HepG2 (cell line): ENCODE measurements around the gene SERPINE2. TPM values are rescaled to one million over a fixed set of nuclear protein-coding genes. Genes with fewer than 3 reads are reported as not detected.
A peak's percentile ranks its signal among the peaks of the same experiment; 100 is the strongest.

Source experiments
- ASH2L ChIP-seq: fragments of 300-600, 200-600 bp; sonication (generic); IDR thresholded peaks from 2 replicates; pipeline ENCODE4 v1.7.0; 2017; ENCODE audit warnings: low read depth, mild to moderate bottlenecking, moderate library complexity, mixed read lengths, low read length; ENCODE audit not compliant: insufficient read length
- CBX1 ChIP-seq: IDR thresholded peaks from one replicate; pipeline ENCODE4 v1.6.1; 2016; ENCODE audit warnings: antibody characterized with exemption, low read depth
- FOSL2 ChIP-seq: sonication (generic); formaldehyde crosslinking; IDR thresholded peaks from 2 replicates; pipeline ENCODE4 v1.4.0; 2020; ENCODE audit warnings: missing genetic modification reagents
- KAT2B ChIP-seq: fragments of 150-350 bp; IDR thresholded peaks from 2 replicates; pipeline ENCODE4 v1.6.1; 2014; ENCODE audit warnings: low read depth, low read length, borderline replicate concordance
- MATR3 ChIP-seq: sonication (generic); formaldehyde crosslinking; IDR thresholded peaks from 2 replicates; pipeline ENCODE4 v1.4.0; 2020; ENCODE audit warnings: missing genetic modification reagents
- NFYC ChIP-seq: IDR thresholded peaks from 2 replicates; pipeline ENCODE4 v1.6.1; 2016; ENCODE audit warnings: missing genetic modification reagents, missing compliant biosample characterization
- NR2C2 ChIP-seq: sonication (generic); formaldehyde crosslinking; IDR thresholded peaks from 2 replicates; pipeline ENCODE4 v1.4.0; 2020; ENCODE audit warnings: missing genetic modification reagents, mild to moderate bottlenecking, moderate library complexity, borderline replicate concordance
- PRPF4 ChIP-seq: fragments of 200-400 bp; formaldehyde crosslinking; IDR thresholded peaks from 2 replicates; pipeline ENCODE4 v1.6.1; 2016; ENCODE audit warnings: low read length, low read depth; ENCODE audit not compliant: poor library complexity, severe bottlenecking
- RFX1 ChIP-seq: fragments of 450-650 bp; IDR thresholded peaks from 2 replicates; pipeline ENCODE4 v1.6.1; 2017
- RXRB ChIP-seq: IDR thresholded peaks from 2 replicates; pipeline ENCODE4 v1.6.1; 2016; ENCODE audit warnings: borderline replicate concordance, missing genetic modification reagents, missing compliant biosample characterization
- SIX4 ChIP-seq: sonication (generic); formaldehyde crosslinking; IDR thresholded peaks from 2 replicates; pipeline ENCODE4 v1.4.0; 2020; ENCODE audit warnings: missing genetic modification reagents
- SMAD1 ChIP-seq: sonication (generic); formaldehyde crosslinking; IDR thresholded peaks from 2 replicates; pipeline ENCODE4 v1.4.0; 2020; ENCODE audit warnings: missing genetic modification reagents, low read depth, mild to moderate bottlenecking, borderline replicate concordance
- SMAD9 ChIP-seq: sonication (generic); formaldehyde crosslinking; IDR thresholded peaks from 2 replicates; pipeline ENCODE4 v1.5.1; 2020; ENCODE audit warnings: mild to moderate bottlenecking, missing genetic modification reagents
- SOX13 ChIP-seq, 3 experiments: fragments of 450-650 bp in 1 of 3; sonication (generic) in 1 of 3; formaldehyde crosslinking in 1 of 3; IDR thresholded peaks in 2 of 3; conservative IDR thresholded peaks in 1 of 3; 2 replicates each; pipeline versions ENCODE4 v1.5.0 to v1.6.1; 2016 to 2020; ENCODE audit warnings: antibody characterized with exemption in 1 of 3, mild to moderate bottlenecking in 1 of 3, missing compliant biosample characterization in 1 of 3, missing genetic modification reagents in 1 of 3, moderate library complexity in 1 of 3
- TAF15 ChIP-seq: fragments of 200-400 bp; formaldehyde crosslinking; IDR thresholded peaks from one replicate; pipeline ENCODE4 v1.6.1; 2018; ENCODE audit warnings: mild to moderate bottlenecking, low read depth, low read length; ENCODE audit not compliant: poor library complexity, severe bottlenecking
- TSC22D2 ChIP-seq: sonication (generic); formaldehyde crosslinking; IDR thresholded peaks from 2 replicates; pipeline ENCODE4 v1.5.1; 2020; ENCODE audit warnings: missing genetic modification reagents, mild to moderate bottlenecking, borderline replicate concordance
- ZBTB7B ChIP-seq: sonication (generic); formaldehyde crosslinking; IDR thresholded peaks from 2 replicates; pipeline ENCODE4 v1.4.0; 2020; ENCODE audit warnings: missing genetic modification reagents
- ZNF207 ChIP-seq: fragments of 450-650 bp; IDR thresholded peaks from 2 replicates; pipeline ENCODE4 v1.6.1; 2016; ENCODE audit warnings: antibody characterized with exemption, borderline replicate concordance
- ZNF264 ChIP-seq: sonication (generic); formaldehyde crosslinking; IDR thresholded peaks from 2 replicates; pipeline ENCODE4 v1.4.0; 2020; ENCODE audit warnings: missing genetic modification reagents
- ZNF3 ChIP-seq: IDR thresholded peaks from 2 replicates; pipeline ENCODE4 v1.7.0; 2017; ENCODE audit warnings: inconsistent platforms
- ZNF431 ChIP-seq: sonication (generic); formaldehyde crosslinking; IDR thresholded peaks from 2 replicates; pipeline ENCODE4 v1.9.0; 2022; ENCODE audit warnings: missing genetic modification reagents, low read depth, mild to moderate bottlenecking, borderline replicate concordance
- ZNF441 ChIP-seq: sonication (generic); formaldehyde crosslinking; IDR thresholded peaks from 2 replicates; pipeline ENCODE4 v1.7.0; 2021; ENCODE audit warnings: missing genetic modification reagents, borderline replicate concordance
- ZNF749 ChIP-seq: sonication (generic); formaldehyde crosslinking; IDR thresholded peaks from 2 replicates; pipeline ENCODE4 v1.8.0; 2022; ENCODE audit warnings: mild to moderate bottlenecking, missing genetic modification reagents, moderate library complexity, borderline replicate concordance
- ZNF772 ChIP-seq: sonication (generic); formaldehyde crosslinking; IDR thresholded peaks from 2 replicates; pipeline ENCODE4 v1.5.0; 2020; ENCODE audit warnings: mild to moderate bottlenecking, missing genetic modification reagents
- ZNF775 ChIP-seq: sonication (generic); formaldehyde crosslinking; IDR thresholded peaks from 2 replicates; pipeline ENCODE4 v1.4.0; 2020; ENCODE audit warnings: missing genetic modification reagents, mild to moderate bottlenecking, moderate library complexity, borderline replicate concordance
- ZSCAN9 ChIP-seq: IDR thresholded peaks from 2 replicates; pipeline ENCODE4 v1.6.1; 2016; ENCODE audit warnings: borderline replicate concordance
- polyA plus RNA-seq, 8 experiments: library from polyadenylated mRNA; depleted of rRNA in 3 of 8; stranded (reverse) in 7 of 8; unstranded in 1 of 8; fragments of >200 nt; fragmentation: Illumina TruSeq in 4 of 8; extraction: Trizol in 4 of 8; gene quantifications; 2 replicates each; pipeline versions ENCODE4 v1.2.1 to v1.2.3, GENCODE V29; 2011 to 2016; ENCODE audit warnings: low read depth in 4 of 8, missing spikeins in 1 of 8, mixed read lengths in 1 of 8; ENCODE audit not compliant: insufficient read depth in 1 of 8
- total RNA-seq, 5 experiments: library from RNA; depleted of rRNA; stranded (reverse); fragments of >200 nt; fragmentation: Illumina TruSeq; extraction: Trizol; gene quantifications; 2 replicates each; pipeline ENCODE4 v1.2.3, GENCODE V29; 2016; ENCODE audit warnings: low read depth in 1 of 5
- TF ChIP-seq, protein P1 (sequence below): sonication (generic); formaldehyde crosslinking; IDR thresholded peaks from 2 replicates; pipeline ENCODE4 v1.9.0; 2021; ENCODE audit warnings: missing genetic modification reagents, mild to moderate bottlenecking, borderline replicate concordance

SERPINE2 gene
- total and polyA plus RNA-seq, 2 of the 13 experiments (the other 11 are each of a cell fraction or from before 2014, with no cell fraction given), result 7.9 to 18.1 TPM

DNA sequence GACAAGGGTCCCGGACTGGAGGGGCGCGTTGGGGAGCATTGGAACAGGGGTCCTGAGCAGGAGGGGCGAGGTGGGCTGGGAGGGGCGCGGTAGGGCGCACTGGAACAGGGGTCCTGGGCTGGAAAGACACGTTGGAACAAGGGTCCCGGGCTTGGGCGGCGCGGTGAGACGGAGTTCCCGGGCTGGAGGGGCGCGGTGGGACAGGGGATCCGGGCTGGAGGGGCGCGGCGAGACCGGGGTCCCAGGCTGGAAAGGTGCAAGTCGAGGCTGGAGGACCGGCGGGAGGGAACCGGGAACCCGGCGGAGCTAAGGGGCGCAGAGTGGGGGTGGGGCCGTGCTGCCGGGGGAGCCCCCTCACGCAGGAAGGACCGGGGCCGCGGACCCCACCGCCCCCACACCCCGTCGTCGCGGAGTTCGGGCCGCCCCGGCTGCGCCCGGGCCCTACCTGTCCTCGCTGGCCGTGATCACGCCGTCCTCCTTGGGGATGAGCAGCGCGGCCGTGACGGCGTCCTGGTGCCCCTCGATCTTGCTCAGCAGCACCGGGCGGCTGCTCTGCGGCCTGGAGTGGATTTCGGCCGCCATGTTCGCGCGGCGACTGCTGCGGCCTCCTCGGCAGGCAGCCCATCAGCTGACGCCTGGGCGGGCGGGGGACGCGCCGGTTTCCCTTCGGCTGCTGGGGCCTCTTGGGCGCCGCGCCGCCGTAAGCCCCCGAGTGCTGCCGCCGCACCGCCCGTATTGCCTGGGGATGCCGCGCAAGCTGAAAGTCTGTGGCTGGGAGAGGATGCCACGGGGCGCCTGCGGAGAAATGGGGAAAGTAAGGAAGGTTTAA is 94.2 kb downstream of the SERPINE2 start, which contains the start of gene WDFY1 (continued):
- TF ChIP-seq ZNF441, result peak; percentile 85
- peak; percentile 24; the same call in 1 of the 2 replicates for TF ChIP-seq ZNF431 (CRISPR knock-in tag)
- TF ChIP-seq ZNF3 (CRISPR knock-in tag), result peak; percentile 80; the same call in 1 of the 2 replicates
- TF ChIP-seq NR2C2, result peak; percentile 29; the same call in 1 of the 2 replicates
- TF ChIP-seq KAT2B, result no peak
- TF ChIP-seq ZBTB7B (CRISPR knock-in tag), result peak; percentile 94
- no peak for TF ChIP-seq MATR3
- TF ChIP-seq ZNF772 (CRISPR knock-in tag), result peak; percentile 95
- peak; percentile 98 for TF ChIP-seq ZSCAN9 (CRISPR knock-in tag)
- peak; percentile 97 for TF ChIP-seq TSC22D2 (CRISPR knock-in tag)
- no peak; the same call in 1 of the 2 replicates for TF ChIP-seq SMAD1
- no peak for TF ChIP-seq ZNF207
- peak; percentile 68 for TF ChIP-seq RXRB
- TF ChIP-seq PRPF4, result no peak
- no peak for TF ChIP-seq ZNF775 (CRISPR knock-in tag)
- TF ChIP-seq, protein P1, sequence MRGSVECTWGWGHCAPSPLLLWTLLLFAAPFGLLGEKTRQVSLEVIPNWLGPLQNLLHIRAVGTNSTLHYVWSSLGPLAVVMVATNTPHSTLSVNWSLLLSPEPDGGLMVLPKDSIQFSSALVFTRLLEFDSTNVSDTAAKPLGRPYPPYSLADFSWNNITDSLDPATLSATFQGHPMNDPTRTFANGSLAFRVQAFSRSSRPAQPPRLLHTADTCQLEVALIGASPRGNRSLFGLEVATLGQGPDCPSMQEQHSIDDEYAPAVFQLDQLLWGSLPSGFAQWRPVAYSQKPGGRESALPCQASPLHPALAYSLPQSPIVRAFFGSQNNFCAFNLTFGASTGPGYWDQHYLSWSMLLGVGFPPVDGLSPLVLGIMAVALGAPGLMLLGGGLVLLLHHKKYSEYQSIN (CRISPR knock-in tag), result no peak
- peak; percentile 62 for TF ChIP-seq NFYC (CRISPR knock-in tag)
- peak; percentile 93 for TF ChIP-seq ASH2L
- TF ChIP-seq SOX13 (IDR thresholded peaks at IDR 0.05), result no peak
- peak in 1 of 2 experiments; percentile 78; a peak in 2 of 4 replicates for TF ChIP-seq SOX13 (CRISPR knock-in tag; conservative IDR thresholded peaks at IDR 0.05 in 1 of 2, IDR thresholded peaks at IDR 0.05 in 1 of 2)
- TF ChIP-seq TAF15, result peak; percentile 45
- TF ChIP-seq ZNF264, result 0 out of 2 replicates have a peak, but pooled peaks have one; percentile 54
- TF ChIP-seq CBX1, result peak; percentile 33
- TF ChIP-seq SMAD9 (CRISPR knock-in tag), result 0 out of 2 replicates have a peak, but pooled peaks have one; percentile 24
- no peak; the same call in 1 of the 2 replicates for TF ChIP-seq SIX4 (CRISPR knock-in tag)
- no peak for TF ChIP-seq RFX1
- peak; percentile 65 for TF ChIP-seq FOSL2
- TF ChIP-seq ZNF749, result no peak; the same call in 1 of the 2 replicates
